A549 (cell line): ENCODE results near the gene HECTD3. TPM values are rescaled to one million over a fixed set of nuclear protein-coding genes. Genes with fewer than 3 reads are reported as not detected.

Experiments used
- ATAC-seq, 2 experiments: fragments of 200-7000 bp in 1 of 2; fragments of >200 bp in 1 of 2; cut with Nextera tagmentation in 1 of 2; cut with Tn5 transposase in 1 of 2; 3 replicates each; pipeline versions ENCODE4 v1.8.0 to v1.9.1; 2018 to 2020; ENCODE audit warnings: mild to moderate bottlenecking in 1 of 2, moderate library complexity in 1 of 2
- CTCF ChIA-PET: fragments of 300-600 bp; sonication (Branson Sonifier 250); formaldehyde crosslinking; extraction: SDS; loops from one replicate; lab custom pipeline; 2021; ENCODE audit warnings: antibody characterized with exemption, inconsistent platforms; lab: Yijun Ruan, JAX
- POLR2A ChIA-PET: fragments of 350-600 bp; formaldehyde crosslinking; extraction: SDS; loops from one replicate; lab custom pipeline; 2021; ENCODE audit warnings: antibody characterized with exemption, inconsistent platforms; lab: Yijun Ruan, JAX
- DNase-seq, 2 experiments: peaks; one replicate each; pipeline versions ENCODE4 v3.0.0 to v3.0.0-alpha.2; 2011 to 2016; ENCODE audit warnings: low read depth in 1 of 2, low spot score in 1 of 2
- FAIRE-seq: peaks from 2 replicates; lab custom pipeline; 2011; peaks lifted over from hg19 to GRCh38; lab: Jason Lieb, UNC
- H3K27ac ChIP-seq, 2 experiments: fragments of >200 bp; sonication (Bioruptor Twin); formaldehyde crosslinking; 3 replicates each; pipeline ENCODE4 v1.5.1; 2016 to 2017
- H3K4me1 ChIP-seq: fragments of >200 bp; sonication (Bioruptor Twin); formaldehyde crosslinking; 3 replicates; pipeline ENCODE4 v1.6.1; 2016
- H3K4me2 ChIP-seq: fragments of >200 bp; sonication (Bioruptor Twin); formaldehyde crosslinking; 3 replicates; pipeline ENCODE4 v1.6.1; 2016
- H3K4me3 ChIP-seq: fragments of >200 bp; sonication (Bioruptor Twin); formaldehyde crosslinking; 3 replicates; pipeline ENCODE4 v1.5.1; 2016
- H3K9me3 ChIP-seq: fragments of >200 bp; sonication (Bioruptor Twin); formaldehyde crosslinking; 3 replicates; pipeline ENCODE4 v1.6.1; 2016
- ATOH8 ChIP-seq: fragments of 250-450 bp; sonication (Bioruptor Pico); IDR thresholded peaks from 2 replicates; pipeline ENCODE4 v1.5.0; 2020; ENCODE audit warnings: low read depth, mild to moderate bottlenecking, moderate library complexity
- BCL3 ChIP-seq: fragments of >200 bp; sonication (Bioruptor Twin); formaldehyde crosslinking; IDR thresholded peaks from 3 replicates; pipeline ENCODE4 v1.6.1; 2016
- CBX8 ChIP-seq: fragments of 200-600 bp; sonication (generic); IDR thresholded peaks from 2 replicates; pipeline ENCODE4 v1.6.1; 2016
- CHD4 ChIP-seq: fragments of 200-600 bp; sonication (generic); IDR thresholded peaks from 2 replicates; pipeline ENCODE4 v1.6.1; 2016; ENCODE audit warnings: antibody characterized with exemption, mild to moderate bottlenecking, borderline replicate concordance
- EHMT2 ChIP-seq: fragments of 200-600 bp; sonication (generic); IDR thresholded peaks from 2 replicates; pipeline ENCODE4 v1.6.1; 2016; ENCODE audit warnings: antibody characterized with exemption, low read depth, mild to moderate bottlenecking, moderate library complexity
- ELK1 ChIP-seq: fragments of 150-350 bp; IDR thresholded peaks from 2 replicates; pipeline ENCODE4 v1.6.1; 2014; ENCODE audit warnings: low read depth, mild to moderate bottlenecking, low read length
- EP300 ChIP-seq, 2 experiments: fragments of >200 bp; sonication (Bioruptor Twin); formaldehyde crosslinking; IDR thresholded peaks; 2 replicates in 1 of 2; 3 replicates in 1 of 2; pipeline ENCODE4 v1.6.1; 2016 to 2017
- GATA3 ChIP-seq: IDR thresholded peaks from 2 replicates; pipeline ENCODE4 v1.6.1; 2012; ENCODE audit warnings: borderline replicate concordance
- HEYL ChIP-seq: fragments of 250-450 bp; sonication (Bioruptor Pico); IDR thresholded peaks from 2 replicates; pipeline ENCODE4 v1.8.0; 2021; ENCODE audit warnings: mild to moderate bottlenecking, moderate library complexity
- HOXB13 ChIP-seq: fragments of 250-450 bp; sonication (Bioruptor Pico); IDR thresholded peaks from 2 replicates; pipeline ENCODE4 v1.5.0; 2020; ENCODE audit warnings: low read depth, mild to moderate bottlenecking, moderate library complexity
- JUNB ChIP-seq: fragments of >200 bp; sonication (Bioruptor Twin); formaldehyde crosslinking; IDR thresholded peaks from 2 replicates; pipeline ENCODE4 v1.6.1; 2016
- KDM5A ChIP-seq: fragments of 200-600 bp; sonication (generic); IDR thresholded peaks from 2 replicates; pipeline ENCODE4 v1.6.1; 2016; ENCODE audit warnings: antibody characterized with exemption, mild to moderate bottlenecking
- MAFK ChIP-seq: fragments of 450-650 bp; IDR thresholded peaks from 2 replicates; pipeline ENCODE4 v1.6.1; 2014; ENCODE audit not compliant: partially characterized antibody
- MAZ ChIP-seq: fragments of 150-350 bp; IDR thresholded peaks from 2 replicates; pipeline ENCODE4 v1.6.1; 2014; ENCODE audit warnings: antibody characterized with exemption, low read depth, low read length, borderline replicate concordance
- MYC ChIP-seq: IDR thresholded peaks from 2 replicates; pipeline ENCODE4 v1.6.1; 2012; ENCODE audit warnings: mild to moderate bottlenecking, inconsistent platforms, low read length, improper control_type of control experiment, borderline replicate concordance
- NFE2L2 ChIP-seq: fragments of 150-350 bp; conservative IDR thresholded peaks from 2 replicates; pipeline ENCODE4 v1.6.1; 2014; ENCODE audit warnings: low read length
- NPAS2 ChIP-seq: fragments of 250-450 bp; sonication (Bioruptor Pico); IDR thresholded peaks from 2 replicates; pipeline ENCODE4 v1.8.0; 2022; ENCODE audit warnings: mild to moderate bottlenecking, moderate library complexity, borderline replicate concordance
- PBX3 ChIP-seq: IDR thresholded peaks from 2 replicates; pipeline ENCODE4 v1.6.1; 2012
- PHF8 ChIP-seq: fragments of 200-600 bp; sonication (generic); IDR thresholded peaks from 2 replicates; pipeline ENCODE4 v1.6.1; 2016; ENCODE audit warnings: low read depth, mild to moderate bottlenecking, antibody characterized with exemption, moderate library complexity, borderline replicate concordance
- POLR2A ChIP-seq: IDR thresholded peaks from 2 replicates; pipeline ENCODE4 v1.6.1; 2012; ENCODE audit warnings: mild to moderate bottlenecking, low read length
- REST ChIP-seq: fragments of 200-600 bp; sonication (generic); IDR thresholded peaks from 2 replicates; pipeline ENCODE4 v1.6.1; 2016; ENCODE audit warnings: antibody characterized with exemption, mild to moderate bottlenecking, moderate library complexity
- RFX5 ChIP-seq: fragments of 450-650 bp; IDR thresholded peaks from 2 replicates; pipeline ENCODE4 v1.7.1; 2014; ENCODE audit warnings: antibody characterized with exemption, mild to moderate bottlenecking, moderate library complexity
- TFCP2L1 ChIP-seq: fragments of 250-450 bp; sonication (Bioruptor Pico); IDR thresholded peaks from 2 replicates; pipeline ENCODE4 v1.5.0; 2021; ENCODE audit warnings: mild to moderate bottlenecking
- USF2 ChIP-seq: fragments of 450-650 bp; IDR thresholded peaks from 2 replicates; pipeline ENCODE4 v1.6.1; 2014; ENCODE audit warnings: antibody characterized with exemption
- ZFP36 ChIP-seq: fragments of 450-650 bp; IDR thresholded peaks from 2 replicates; pipeline ENCODE4 v1.6.1; 2014; ENCODE audit warnings: borderline replicate concordance; ENCODE audit not compliant: partially characterized antibody
- ZNF302 ChIP-seq: fragments of 250-450 bp; sonication (Bioruptor Pico); IDR thresholded peaks from 2 replicates; pipeline ENCODE4 v1.9.0; 2021; ENCODE audit warnings: inconsistent platforms, mild to moderate bottlenecking, moderate library complexity
- WGBS: methylation state at CpG from one replicate; pipeline ENCODE4 v1.1.6; 2017; ENCODE audit errors: missing lambda C conversion rate; 5-methylcytosine and 5-hydroxymethylcytosine counted together
- polyA plus RNA-seq, 4 experiments: library from polyadenylated mRNA; depleted of rRNA in 3 of 4; stranded (reverse); fragments of >200 nt; fragmentation: RNase III in 1 of 4; extraction: RNeasy Plus Mini Kit Qiagen cat#74134 plus additional on column Dnase treatment in 1 of 4; gene quantifications; 2 replicates in 3 of 4; 3 replicates in 1 of 4; pipeline ENCODE4 v1.2.3, GENCODE V29; 2011 to 2017

The HECTD3 gene
- polyA plus RNA-seq, 2 of the 4 experiments (the other 2 are of a cell fraction) = 19.6 to 24.2 TPM

GRCh38 chr1:45012639-45013278, 1.6 kb upstream of the HECTD3 start (continued):
- TF ChIP-seq PBX3 = no peak
- TF ChIP-seq CHD4 = no peak
- no peak for TF ChIP-seq GATA3
- TF ChIP-seq NFE2L2 = no peak

- POLR2A ChIA-PET = interaction anchor here (0.7 to 3.4 kb wide), 10 partner anchors 25 to 510 kb away, joined by 3 to 57 read pairs (median 6); partner anchors contain the start of genes CCDC163, EIF2B3, MMACHC and MUTYH
- peak; percentile 60 to 85 for ATAC-seq
- Histone ChIP-seq H3K4me3 (peak within 1 kb of the TSS; percentile 97), H3K27ac (peak within 1 kb of the TSS; percentile 67 to 93), H3K4me2 (peak within 1 kb of the TSS; percentile 90), H3K9me3 (no peaks in the 10 kb centered on the region), H3K4me1 (peaks cover 8% of the 10 kb centered on the region; the same call in 2 of the 3 replicates)
- CTCF ChIA-PET = interaction anchor here (0.7 to 20.8 kb wide), 7 partner anchors 25 to 481 kb away, joined by 3 to 488 read pairs (median 3); no protein-coding TSS in a partner anchor
- peak; percentile 92 to 94 for DNase-seq
- no peak for FAIRE-seq
- 2% methylated on average over 21 of the region's 21 CpGs for WGBS
- TF ChIP-seq MYC = 0 out of 2 replicates have a peak, but pooled peaks have one; percentile 45
- TF ChIP-seq POLR2A = peak; percentile 42
- no peak for TF ChIP-seq JUNB
- TF ChIP-seq REST = no peak
- no peak for TF ChIP-seq RFX5
- no peak for TF ChIP-seq EHMT2
- no peak for TF ChIP-seq MAFK
- TF ChIP-seq ZNF302 (CRISPR knock-in tag) = no peak
- no peak for TF ChIP-seq ELK1
- TF ChIP-seq ZFP36 = no peak
- TF ChIP-seq ATOH8 (CRISPR knock-in tag) = no peak
- no peak for TF ChIP-seq CBX8
- TF ChIP-seq USF2 = peak; percentile 84
- no peak for TF ChIP-seq HOXB13 (CRISPR knock-in tag)
- TF ChIP-seq TFCP2L1 (CRISPR knock-in tag) = no peak
- no peak for TF ChIP-seq HEYL (CRISPR knock-in tag)
- no peak for TF ChIP-seq NPAS2 (CRISPR knock-in tag)
- TF ChIP-seq BCL3 = no peak
- TF ChIP-seq EP300 (IDR thresholded peaks at IDR 0.05) = no peak
- peak; percentile 63; the same call in 1 of the 2 replicates for TF ChIP-seq PHF8
- TF ChIP-seq NFE2L2 = no peak
- no peak for TF ChIP-seq MAZ
- no peak for TF ChIP-seq KDM5A
Observed at GRCh38 chr1:45011837-45012638, 914 bp upstream of the HECTD3 start, which contains the start of gene UROD. Gene UROD (plus strand): TSS chr1:45012254. CDS start chr1:45012266, 12 bp downstream.
